GM12873 (cell line): Measurements from ENCODE around the gene ADORA3.
A peak's percentile ranks its signal among the peaks of the same experiment; 100 is the strongest.

Experiments used
- TF ChIP-seq, protein P1 (sequence below): IDR thresholded peaks from 2 replicates; pipeline ENCODE4 v1.5.1; 2012; ENCODE audit warnings: low read depth, mild to moderate bottlenecking, moderate library complexity, low read length, control low read depth; ENCODE audit not compliant: insufficient read depth; ENCODE audit errors: missing control alignments

Gene ADORA3

DNA sequence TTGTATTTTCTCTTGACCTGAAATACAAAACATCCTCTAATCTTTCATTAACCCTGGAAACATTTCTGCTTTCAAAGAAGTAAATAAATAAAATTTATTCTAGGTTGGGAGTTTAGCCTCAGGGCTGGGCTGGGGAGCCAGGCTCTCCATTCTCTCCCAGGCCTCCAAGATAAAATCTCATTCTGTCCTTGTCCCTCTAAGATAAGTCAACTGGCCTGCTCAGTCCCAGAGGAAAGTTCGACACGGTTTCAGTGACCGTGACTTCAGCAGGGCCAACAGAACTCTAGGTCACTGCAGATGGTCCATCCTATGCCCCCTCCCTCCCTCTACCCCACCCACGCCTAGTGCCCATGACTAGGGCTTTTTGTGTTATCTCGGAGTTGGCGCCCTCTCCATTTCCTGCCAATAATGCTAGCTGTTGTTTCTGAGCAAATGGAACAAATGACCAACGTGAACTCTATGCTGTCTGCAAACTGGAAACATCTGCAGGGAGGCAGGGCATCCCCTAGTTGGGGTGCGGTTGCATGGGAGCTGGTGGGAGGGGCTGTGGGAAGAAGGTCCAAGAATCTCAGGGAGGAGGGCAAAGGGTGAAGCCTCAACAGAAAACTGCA is 10.1 kb upstream of the ADORA3 start:
- TF ChIP-seq, protein P1, sequence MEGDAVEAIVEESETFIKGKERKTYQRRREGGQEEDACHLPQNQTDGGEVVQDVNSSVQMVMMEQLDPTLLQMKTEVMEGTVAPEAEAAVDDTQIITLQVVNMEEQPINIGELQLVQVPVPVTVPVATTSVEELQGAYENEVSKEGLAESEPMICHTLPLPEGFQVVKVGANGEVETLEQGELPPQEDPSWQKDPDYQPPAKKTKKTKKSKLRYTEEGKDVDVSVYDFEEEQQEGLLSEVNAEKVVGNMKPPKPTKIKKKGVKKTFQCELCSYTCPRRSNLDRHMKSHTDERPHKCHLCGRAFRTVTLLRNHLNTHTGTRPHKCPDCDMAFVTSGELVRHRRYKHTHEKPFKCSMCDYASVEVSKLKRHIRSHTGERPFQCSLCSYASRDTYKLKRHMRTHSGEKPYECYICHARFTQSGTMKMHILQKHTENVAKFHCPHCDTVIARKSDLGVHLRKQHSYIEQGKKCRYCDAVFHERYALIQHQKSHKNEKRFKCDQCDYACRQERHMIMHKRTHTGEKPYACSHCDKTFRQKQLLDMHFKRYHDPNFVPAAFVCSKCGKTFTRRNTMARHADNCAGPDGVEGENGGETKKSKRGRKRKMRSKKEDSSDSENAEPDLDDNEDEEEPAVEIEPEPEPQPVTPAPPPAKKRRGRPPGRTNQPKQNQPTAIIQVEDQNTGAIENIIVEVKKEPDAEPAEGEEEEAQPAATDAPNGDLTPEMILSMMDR: no peak

DNA sequence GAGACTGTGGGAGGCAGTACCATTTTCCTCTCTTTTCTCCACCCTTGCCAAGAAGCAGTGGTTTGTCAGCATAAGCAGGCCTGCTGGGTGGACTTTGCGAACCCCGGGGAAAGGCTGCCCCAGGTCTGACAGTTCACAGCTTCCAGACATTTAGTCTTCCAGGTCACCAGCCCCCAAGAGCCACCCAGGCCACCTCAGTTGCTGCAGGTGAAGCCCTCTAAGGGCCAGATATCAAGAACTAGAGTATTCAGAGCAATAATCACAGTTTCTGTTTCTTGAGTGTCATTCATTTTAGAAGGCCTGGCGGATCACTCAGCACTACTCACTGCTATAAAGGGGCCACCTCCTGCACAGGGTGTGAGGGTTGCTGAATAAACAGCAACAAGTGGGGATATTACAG is 9.5 kb upstream of the ADORA3 start:
- TF ChIP-seq, protein P1: no peak

DNA sequence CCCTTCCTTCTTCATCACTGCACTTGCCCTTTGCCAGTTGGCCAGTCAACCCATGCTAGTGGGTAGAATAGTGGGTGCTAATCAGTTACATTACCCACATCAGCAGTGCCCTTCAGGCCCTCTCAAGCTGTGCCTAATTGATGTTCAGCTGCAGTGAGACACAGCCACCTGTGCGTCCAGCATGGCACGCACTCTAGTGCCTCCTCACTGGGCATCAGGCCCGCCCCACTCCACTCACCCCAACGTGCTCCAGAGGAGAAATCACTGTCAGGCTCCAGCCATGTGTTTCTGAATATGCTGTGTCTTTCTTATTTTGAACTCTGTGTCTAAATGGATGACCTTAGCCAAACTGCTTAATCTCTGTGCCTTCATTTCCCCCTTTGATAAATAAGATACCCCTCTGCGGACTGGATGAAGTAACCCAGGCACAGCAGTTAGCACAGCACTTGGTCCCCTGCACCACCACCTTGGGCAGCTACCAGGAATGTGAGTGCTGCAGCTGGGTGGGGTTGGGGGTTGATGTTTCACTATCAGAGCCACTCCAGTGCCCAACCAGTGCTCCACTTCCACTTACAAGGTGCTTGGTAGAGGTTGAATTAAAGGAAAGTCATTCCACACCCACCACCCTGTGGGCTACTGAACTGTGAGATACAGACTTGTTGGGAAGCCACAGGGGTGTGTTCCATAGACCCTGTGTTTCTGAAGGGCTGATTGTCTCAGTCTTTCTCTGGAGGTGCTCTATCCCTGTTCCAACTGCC is 8.9 kb upstream of the ADORA3 start:
- TF ChIP-seq, protein P1: no peak

DNA sequence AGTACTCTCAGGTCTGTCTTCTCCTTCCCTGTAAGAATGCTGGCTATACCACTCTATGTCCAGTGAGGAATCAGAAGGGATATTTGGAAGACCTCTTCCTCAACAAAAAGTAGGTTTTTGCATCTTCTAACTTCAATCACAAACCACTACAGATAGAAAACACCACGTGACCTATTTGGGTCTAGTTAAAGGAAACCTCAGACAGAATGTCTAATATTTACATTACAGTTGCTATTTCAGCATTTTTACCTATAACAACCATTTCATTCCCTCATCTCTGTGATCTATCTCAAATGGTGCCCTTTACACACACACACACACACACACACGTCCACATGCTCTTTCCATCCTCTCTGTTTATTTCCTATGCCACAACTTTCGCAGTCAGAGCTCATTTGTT is 7.9 kb upstream of the ADORA3 start:
- TF ChIP-seq, protein P1: no peak

DNA sequence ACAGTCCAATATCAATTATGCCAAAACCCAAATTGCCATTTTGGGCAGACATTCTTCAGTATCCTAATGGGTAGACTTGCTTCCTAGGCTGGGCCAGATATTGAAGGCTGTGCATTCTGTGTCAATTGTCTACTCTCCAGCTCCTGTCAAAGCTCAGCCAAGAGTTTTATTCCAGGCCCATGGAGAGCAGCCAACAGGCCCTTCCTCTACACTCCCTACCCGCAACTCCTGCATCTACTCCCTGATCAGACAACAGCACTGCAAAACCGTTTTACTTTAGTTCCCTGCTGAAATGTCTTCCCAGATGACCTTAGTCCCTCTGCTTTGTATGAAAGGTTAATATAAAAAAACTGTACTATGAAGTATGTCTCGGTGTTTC is 6.6 kb upstream of the ADORA3 start:
- TF ChIP-seq, protein P1: no peak

DNA sequence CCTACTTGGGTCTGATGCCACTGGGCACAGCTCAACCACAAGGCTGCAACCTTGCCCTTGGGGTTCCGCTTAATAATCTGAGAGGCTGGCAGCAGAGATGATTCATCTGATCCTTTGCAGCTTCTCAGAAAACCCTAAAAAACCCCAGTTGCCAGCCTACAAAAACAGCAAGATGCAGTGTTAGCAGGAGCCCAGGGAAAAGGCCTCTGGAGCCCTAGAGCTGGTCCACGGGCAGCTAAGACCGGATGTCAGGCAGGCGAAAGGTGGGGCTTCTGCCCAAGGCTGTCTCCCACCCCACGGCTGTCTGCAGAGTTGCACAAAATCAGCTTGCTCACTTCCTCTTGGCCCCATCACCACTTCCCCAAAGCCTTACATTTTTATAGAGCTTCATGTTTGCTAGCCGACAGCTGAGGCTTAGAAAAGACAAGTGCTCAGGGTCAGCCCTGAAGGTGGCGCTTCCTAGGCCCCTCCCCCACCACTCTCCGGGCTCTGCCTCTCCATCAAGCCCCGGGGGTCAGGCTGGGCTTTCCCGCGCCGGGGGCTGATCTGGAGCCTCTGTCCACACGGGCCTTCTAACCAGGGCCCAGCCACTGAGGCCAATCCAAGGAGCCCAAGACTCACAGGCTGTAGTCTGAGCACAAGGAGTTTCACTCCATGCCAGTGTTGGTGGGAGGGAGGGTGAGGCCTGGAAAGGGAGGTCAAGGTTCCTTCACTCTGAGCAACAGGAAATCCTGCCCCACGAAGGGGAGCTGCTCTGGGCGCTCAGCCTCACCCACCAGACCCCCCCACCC is 4.2 kb upstream of the ADORA3 start:
- TF ChIP-seq, protein P1: peak; percentile 39

DNA sequence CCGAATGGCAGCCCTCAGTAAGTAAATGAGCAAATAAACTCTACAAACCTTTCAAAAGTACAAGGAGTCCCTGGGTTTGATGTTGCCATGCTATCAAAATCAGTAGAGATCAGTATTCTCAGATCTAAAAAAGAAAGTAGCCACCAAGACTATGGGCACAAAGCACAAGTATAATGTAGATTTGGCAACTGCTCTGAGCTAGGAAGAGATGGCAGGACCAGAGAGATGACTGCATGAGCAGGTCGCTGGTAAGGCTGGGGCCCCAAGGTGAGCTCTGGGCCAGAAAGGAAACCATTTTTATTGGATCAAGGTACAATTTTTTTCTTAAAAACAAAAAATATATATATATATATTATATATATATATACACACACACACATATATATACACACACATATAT is 3.1 kb upstream of the ADORA3 start:
- TF ChIP-seq, protein P1: no peak
